Upper lobe of left lung (tissue), 6 donors: ENCODE data around the gene TFIP11. TPM values are rescaled to one million over a fixed set of nuclear protein-coding genes. Genes with fewer than 3 reads are reported as not detected.

ENCODE experiments used
- ATAC-seq, 2 donors: fragments of 200-7000 bp; cut with Tn5 transposase; one replicate each; pipeline ENCODE4 v1.9.1; 2022; ENCODE audit warnings: mild to moderate bottlenecking in 2 of 2, moderate library complexity in 2 of 2; ENCODE audit not compliant: low FRiP score in 2 of 2
- DNase-seq, 2 donors: peaks; one replicate each; pipeline ENCODE4 v3.0.0-alpha.2; 2019 to 2020
- H3K27ac ChIP-seq, 4 donors: fragments of 200-600 bp; sonication (generic); one replicate each; pipeline ENCODE4 v1.5.1; 2016 to 2019
- H3K27me3 ChIP-seq, 4 donors: fragments of 200-600 bp; sonication (generic); one replicate each; pipeline ENCODE4 v1.5.1; 2017 to 2019
- H3K36me3 ChIP-seq, 4 donors: fragments of 200-600 bp; sonication (generic); one replicate each; pipeline ENCODE4 v1.5.1; 2016 to 2019
- H3K4me1 ChIP-seq, 4 donors: fragments of 200-600 bp; sonication (generic); one replicate each; pipeline ENCODE4 v1.5.1; 2018 to 2019
- H3K4me3 ChIP-seq, 4 donors: fragments of 200-600 bp; sonication (generic); one replicate each; pipeline ENCODE4 v1.5.1; 2017 to 2019; ENCODE audit warnings: mild to moderate bottlenecking in 2 of 4, moderate library complexity in 1 of 4
- H3K9me3 ChIP-seq, 4 donors: fragments of 200-600 bp; sonication (generic); one replicate each; pipeline ENCODE4 v1.5.1; 2018 to 2019
- CTCF ChIP-seq, 6 experiments: fragments of 450-650 bp in 4 of 6; fragments of 200-600 bp in 2 of 6; sonication (generic) in 2 of 6; IDR thresholded peaks; one replicate each; pipeline ENCODE4 v1.5.1; 2016 to 2019; ENCODE audit warnings: antibody characterized with exemption in 6 of 6
- EP300 ChIP-seq, 4 donors: sonication (generic); formaldehyde crosslinking; IDR thresholded peaks; one replicate each; pipeline ENCODE4 v1.5.1; 2017; ENCODE audit warnings: antibody characterized with exemption in 4 of 4, control low read depth in 2 of 4
- POLR2A ChIP-seq, 4 donors: fragments of 450-650 bp; IDR thresholded peaks; one replicate each; pipeline ENCODE4 v1.5.1; 2016 to 2017; ENCODE audit warnings: antibody characterized with exemption in 4 of 4, mild to moderate bottlenecking in 2 of 4
- POLR2AphosphoS5 ChIP-seq, 2 donors: sonication (generic); formaldehyde crosslinking; IDR thresholded peaks; one replicate each; pipeline ENCODE4 v1.5.1; 2017; ENCODE audit warnings: antibody characterized with exemption in 2 of 2
- WGBS, 2 donors: methylation state at CpG; one replicate each; pipeline ENCODE4 v1.1.5; 2017 to 2018; 5-methylcytosine and 5-hydroxymethylcytosine counted together
- total RNA-seq, 6 donors: library from RNA; depleted of rRNA in 4 of 6; stranded (reverse); fragments of >200 nt in 4 of 6; gene quantifications; one replicate each; pipeline versions ENCODE4 v1.1.0 to v1.2.1, GENCODE V29; 2016 to 2021
- donor health status: DM: no; HTN: no; CAD: no; lungs with moderate emphysema.
- donor health status: DM: no; HTN: yes; CAD: no; lungs with severe emphysema.

The TFIP11 gene
- total RNA-seq, 6 donors from 2014 or later, result 26.3 to 37.7 (median 32.6) TPM

GRCh38 chr22:26447584-26448329 lies 64.5 kb downstream of the TFIP11 start:
- H3K27ac ChIP-seq, result no peak overlapping the region
- no peak for TF ChIP-seq POLR2A (IDR thresholded peaks at IDR 0.05)
- no peak for TF ChIP-seq POLR2AphosphoS5 (IDR thresholded peaks at IDR 0.05)
- TF ChIP-seq EP300 (IDR thresholded peaks at IDR 0.05), result no peak
- no peak for TF ChIP-seq CTCF (IDR thresholded peaks at IDR 0.05)
- DNase-seq (no peak), ATAC-seq (no peak)
- WGBS, 2 donors, result 72 to 82% methylated on average over 15 of the region's 15 CpGs
- no peaks in the 10 kb centered on the region for H3K27me3 ChIP-seq
- H3K4me3 ChIP-seq, result no peak overlapping the region
- H3K36me3 ChIP-seq, result peaks cover 5 to 29% (median 20%) of the 10 kb centered on the region in 4 donors
- no peaks in the 10 kb centered on the region for H3K9me3 ChIP-seq
- H3K4me1 ChIP-seq, result no peaks in the 10 kb centered on the region

DNA sequence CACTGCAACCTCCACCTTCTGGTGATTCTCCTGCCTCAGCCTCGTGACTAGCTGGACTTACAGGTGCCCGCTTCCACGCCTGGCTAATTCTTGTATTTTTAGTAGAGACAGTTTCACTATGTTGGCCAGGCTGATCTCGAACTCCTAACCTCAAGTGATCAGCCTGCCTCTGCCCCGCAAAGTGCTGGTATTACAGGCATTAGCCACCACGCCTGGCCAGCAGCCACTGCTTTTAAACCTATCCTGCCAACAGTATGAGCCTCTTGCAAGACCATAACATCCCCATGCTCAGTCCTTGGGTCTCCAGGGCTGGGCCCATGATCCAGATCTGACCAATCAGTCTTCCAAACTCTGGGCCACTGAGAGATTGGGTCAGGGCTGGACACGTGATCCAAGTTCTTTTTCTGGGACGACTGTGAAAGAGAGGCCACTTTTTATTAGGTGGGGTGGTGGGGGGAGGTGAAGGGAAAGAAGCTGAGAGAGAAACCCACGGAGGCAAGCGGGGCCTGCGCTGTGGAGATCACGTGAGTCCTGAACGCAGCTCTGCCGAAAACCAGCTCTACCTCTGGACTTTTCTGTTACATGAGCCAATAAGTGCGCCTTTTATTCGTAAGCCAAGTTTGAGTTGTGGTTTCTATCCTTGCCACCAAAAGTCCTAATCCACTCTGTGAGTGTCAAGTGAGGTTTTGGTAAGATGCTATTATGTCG lies 65.3 kb downstream of the TFIP11 start:
- ATAC-seq (no peak), DNase-seq (no peak)
- TF ChIP-seq EP300 (IDR thresholded peaks at IDR 0.05) (no peak), CTCF (IDR thresholded peaks at IDR 0.05) (no peak), POLR2AphosphoS5 (IDR thresholded peaks at IDR 0.05) (no peak), POLR2A (IDR thresholded peaks at IDR 0.05) (no peak)
- no peak overlapping the region for H3K27ac ChIP-seq
- no peaks in the 10 kb centered on the region for H3K27me3 ChIP-seq
- 89 to 91% methylated on average over 17 of the region's 17 CpGs for WGBS, 2 donors
- H3K4me3 ChIP-seq, result no peak overlapping the region
- no peaks in the 10 kb centered on the region for H3K4me1 ChIP-seq
- H3K9me3 ChIP-seq, result no peaks in the 10 kb centered on the region
- peaks cover 2 to 21% (median 13%) of the 10 kb centered on the region in 4 donors for H3K36me3 ChIP-seq

- DNase-seq, result no peak
- H3K9me3 ChIP-seq, result no peaks in the 10 kb centered on the region
- no peaks in the 10 kb centered on the region for H3K27me3 ChIP-seq
- no peak overlapping the region for H3K27ac ChIP-seq
- ATAC-seq, result no peak
- WGBS, 2 donors, result 68 to 72% methylated on average over 13 to 15 of the region's 15 CpGs
- H3K4me1 ChIP-seq, result no peaks in the 10 kb centered on the region
- H3K36me3 ChIP-seq, result peaks cover 0 to 11% (median 4%) of the 10 kb centered on the region in 4 donors
- H3K4me3 ChIP-seq, result no peak overlapping the region
- TF ChIP-seq CTCF (IDR thresholded peaks at IDR 0.05) (no peak), POLR2AphosphoS5 (IDR thresholded peaks at IDR 0.05) (no peak), POLR2A (IDR thresholded peaks at IDR 0.05) (no peak), EP300 (IDR thresholded peaks at IDR 0.05) (no peak)
Measured at GRCh38 chr22:26445577-26446275, 66.5 kb downstream of the TFIP11 start.

DNA sequence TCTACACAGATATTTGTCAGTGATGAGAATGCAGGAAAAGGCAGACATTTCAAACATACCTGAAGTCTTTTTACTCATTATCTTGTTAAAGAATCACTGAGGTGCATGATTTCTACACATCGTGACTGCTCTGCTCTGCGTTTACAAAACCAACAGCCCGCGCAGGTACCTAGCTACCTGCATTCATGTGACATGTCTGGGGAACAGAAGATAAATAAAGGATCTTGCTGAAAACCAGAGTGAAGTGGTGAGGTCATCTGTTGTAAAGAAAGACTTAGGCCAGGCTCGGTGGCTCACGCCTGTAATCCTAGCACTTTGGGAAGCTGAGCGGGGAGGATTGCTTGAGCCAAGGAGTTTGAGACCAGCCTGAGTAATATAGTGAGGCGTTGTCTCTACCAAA lies 67.5 kb downstream of the TFIP11 start:
- no peak for TF ChIP-seq POLR2AphosphoS5 (IDR thresholded peaks at IDR 0.05)
- no peak for TF ChIP-seq EP300 (IDR thresholded peaks at IDR 0.05)
- no peak for TF ChIP-seq POLR2A (IDR thresholded peaks at IDR 0.05)
- no peak for TF ChIP-seq CTCF (IDR thresholded peaks at IDR 0.05)
- peaks cover 0 to 1% (median 0%) of the 10 kb centered on the region in 4 donors for H3K36me3 ChIP-seq
- no peak overlapping the region for H3K4me3 ChIP-seq
- no peak overlapping the region for H3K27ac ChIP-seq
- no peaks in the 10 kb centered on the region for H3K27me3 ChIP-seq
- 73 to 89% methylated on average over 7 to 8 of the region's 8 CpGs for WGBS, 2 donors
- no peaks in the 10 kb centered on the region for H3K4me1 ChIP-seq
- DNase-seq, result no peak
- ATAC-seq, result no peak
- H3K9me3 ChIP-seq, result no peaks in the 10 kb centered on the region
